Raji (cell line): Measurements from ENCODE around the gene MARK2.

Experiments used
- POLR2A ChIP-seq: IDR thresholded peaks from 2 replicates; pipeline ENCODE4 v1.6.1; 2011; ENCODE audit warnings: low read depth, low read length, control low read depth; ENCODE audit not compliant: insufficient read depth

The MARK2 gene

DNA sequence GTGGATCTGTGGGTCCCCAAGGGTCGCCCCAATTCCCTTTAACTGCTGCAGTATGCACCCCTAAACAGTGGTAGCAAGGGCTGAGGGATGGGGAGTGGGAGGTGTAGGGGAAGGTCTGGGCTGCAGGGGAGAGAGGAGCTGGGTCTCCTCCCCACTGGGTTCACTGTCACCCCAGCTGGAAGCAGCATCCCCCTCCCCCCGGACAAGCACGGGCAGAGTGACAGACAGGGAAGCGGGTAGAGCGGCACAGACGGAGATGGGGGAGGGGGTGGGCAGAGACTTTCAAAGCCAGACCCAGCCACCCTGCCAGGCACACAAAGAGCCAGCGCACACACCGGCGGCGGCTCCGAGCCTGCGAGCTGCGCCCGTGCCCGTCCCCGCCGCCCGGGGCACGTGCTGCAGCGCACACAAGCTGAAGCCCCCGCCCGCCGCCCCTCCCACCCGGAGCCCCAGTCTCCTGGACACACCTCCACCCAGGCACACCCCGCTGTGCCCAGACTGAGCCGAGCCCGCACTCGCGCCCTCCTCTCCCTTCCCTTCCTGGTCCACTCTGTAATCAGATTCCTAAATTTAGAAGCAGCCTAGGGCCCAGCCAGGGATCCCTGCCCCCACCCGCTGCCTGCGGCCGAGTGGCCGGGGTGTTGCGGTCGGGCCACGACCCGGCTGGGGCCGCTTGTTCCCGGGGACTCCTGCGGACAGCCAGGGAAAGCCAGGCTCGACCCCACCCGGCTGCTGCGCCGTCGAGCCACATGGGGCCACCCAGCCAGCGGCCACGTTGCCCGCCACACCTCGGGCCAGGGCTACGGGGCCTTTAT is 79.0 kb downstream of the MARK2 start:
- TF ChIP-seq POLR2A, result no peak

DNA sequence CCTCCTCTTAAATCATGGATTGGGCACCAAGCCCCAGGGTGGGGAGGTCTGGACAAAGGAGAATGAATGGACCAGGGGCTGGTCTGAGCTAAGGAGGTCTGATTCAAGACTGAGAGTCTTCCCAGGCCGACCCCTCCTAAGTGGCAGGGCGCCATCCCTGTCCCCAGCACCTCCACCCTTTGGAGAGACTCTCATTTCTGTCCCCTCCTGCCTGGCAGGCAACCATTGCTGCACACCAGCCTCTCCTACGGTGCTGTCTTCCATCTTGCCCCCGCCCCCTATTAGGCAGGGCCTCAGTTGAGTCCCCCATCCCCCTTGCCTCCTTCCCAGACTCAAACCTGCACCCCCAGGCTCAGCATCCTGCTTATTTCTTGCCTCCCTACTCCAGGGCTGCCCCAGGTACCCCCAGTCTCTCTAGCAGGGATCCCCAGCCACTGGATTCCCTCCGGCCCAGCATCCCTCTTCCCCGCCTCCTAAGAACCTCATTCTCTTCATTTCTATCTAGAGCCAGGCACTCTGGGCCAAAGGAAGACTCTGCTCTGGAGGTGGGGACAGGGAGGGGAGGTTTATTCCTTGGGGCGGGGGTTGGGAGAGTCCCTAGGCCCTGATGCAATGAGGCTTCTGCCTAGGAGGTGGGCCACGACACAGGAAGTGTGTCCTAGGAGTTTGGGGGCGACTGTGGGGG is 79.7 kb downstream of the MARK2 start:
- TF ChIP-seq POLR2A, result no peak

DNA sequence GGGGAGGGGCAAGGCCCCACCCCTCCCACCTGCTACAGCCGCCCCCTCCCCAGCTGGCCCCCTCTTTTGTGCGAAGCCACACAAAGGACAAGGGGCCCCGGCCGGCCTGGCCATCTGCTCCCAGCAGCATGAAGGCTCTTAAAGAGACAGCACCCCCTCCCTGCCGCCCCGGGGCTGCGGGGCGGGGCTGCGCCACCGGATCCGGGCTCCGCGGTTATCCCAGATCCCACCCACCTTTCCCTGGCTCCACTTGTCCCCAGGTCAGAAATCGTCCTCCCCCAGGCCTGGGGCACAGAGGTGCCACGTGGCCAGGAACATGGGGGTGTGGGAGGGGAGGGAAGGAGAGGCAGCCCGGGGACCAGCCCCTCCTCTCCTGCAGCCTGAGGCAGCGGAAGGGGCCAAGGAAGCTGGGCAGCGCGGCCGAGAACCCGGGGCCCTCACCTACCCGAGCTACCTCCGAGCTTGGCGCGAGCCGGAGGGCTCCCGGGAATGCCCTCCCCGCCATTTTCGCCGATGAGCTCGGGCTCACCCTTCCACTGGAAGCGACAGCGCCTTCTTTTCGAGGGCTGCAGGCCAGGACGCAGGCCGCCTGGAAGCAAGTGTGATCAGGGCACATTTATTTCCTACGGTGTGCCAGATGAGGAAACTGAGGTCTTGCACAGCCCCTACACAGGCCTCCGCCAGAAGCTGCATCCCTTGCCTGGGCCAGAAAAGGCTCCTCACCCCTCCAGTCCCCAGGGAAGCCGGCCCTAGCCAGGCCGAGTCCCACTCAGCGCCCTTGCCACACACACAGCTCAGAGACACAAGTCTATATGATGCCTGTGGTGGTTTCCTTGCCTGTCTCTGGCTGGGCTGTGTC is 80.6 kb downstream of the MARK2 start:
- TF ChIP-seq POLR2A, result no peak

DNA sequence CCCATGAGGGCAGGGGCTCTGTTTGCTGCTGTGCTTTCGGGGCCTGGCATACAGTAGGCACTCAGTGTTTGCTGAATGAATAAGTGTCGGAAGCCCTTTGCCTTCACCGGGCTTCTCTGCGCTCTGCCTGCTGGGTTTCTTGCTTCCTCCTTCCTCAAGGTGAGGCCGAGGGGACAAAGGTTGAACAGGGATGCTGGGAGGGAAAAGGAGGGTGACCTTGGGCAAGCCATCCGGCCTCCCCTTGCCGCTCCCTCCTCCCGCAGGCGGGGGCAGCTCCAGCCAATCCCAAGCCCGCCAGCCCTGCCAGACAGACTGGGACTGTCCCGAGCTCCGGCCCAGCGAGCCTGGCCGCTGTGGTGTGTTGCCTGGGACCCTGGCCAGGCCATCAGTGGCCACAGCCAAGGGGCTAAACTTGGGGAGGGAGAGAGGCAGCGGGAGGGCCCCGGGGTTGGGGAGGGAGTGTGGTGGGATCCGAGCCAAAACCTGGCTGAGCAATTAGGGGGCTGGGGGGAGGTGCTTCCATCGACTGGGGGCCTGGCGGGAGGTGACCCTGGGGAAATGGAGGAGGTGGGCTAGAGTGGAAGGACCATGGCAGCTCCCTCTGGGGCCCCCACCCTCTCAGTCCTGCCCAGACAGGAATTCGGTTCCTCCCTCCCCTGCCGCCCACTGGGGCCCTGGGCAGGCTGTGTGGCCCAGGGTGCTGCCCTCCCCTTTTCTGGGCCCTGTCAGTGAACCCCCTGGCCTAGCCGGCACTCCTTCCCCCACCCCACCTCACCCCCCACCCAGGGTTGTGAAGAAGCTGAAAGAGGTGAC is 81.4 kb downstream of the MARK2 start:
- TF ChIP-seq POLR2A, result no peak

DNA sequence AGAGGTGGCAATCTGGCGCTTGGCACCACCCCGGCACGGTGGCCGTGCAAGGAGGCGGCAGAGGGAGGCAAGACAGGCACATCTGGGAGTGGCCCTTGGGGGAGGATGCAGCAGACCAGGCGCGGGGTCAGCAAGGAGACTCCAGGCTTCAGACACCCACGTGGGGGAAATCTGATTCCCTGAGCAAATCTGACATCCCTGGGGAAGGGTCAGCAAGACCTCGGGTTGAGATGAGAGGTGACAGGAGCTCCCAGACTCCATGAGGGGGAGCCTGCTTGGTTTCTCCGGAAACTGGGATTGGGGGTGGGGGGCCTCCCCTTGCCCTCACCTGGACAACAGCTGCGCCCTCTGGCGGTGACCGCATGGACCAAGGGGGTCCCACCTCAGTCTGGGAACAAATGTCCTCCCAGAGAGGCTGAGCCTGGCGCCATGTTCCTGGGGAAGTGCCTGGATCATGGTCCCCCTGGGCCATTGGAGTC is 82.1 kb downstream of the MARK2 start:
- no peak for TF ChIP-seq POLR2A

DNA sequence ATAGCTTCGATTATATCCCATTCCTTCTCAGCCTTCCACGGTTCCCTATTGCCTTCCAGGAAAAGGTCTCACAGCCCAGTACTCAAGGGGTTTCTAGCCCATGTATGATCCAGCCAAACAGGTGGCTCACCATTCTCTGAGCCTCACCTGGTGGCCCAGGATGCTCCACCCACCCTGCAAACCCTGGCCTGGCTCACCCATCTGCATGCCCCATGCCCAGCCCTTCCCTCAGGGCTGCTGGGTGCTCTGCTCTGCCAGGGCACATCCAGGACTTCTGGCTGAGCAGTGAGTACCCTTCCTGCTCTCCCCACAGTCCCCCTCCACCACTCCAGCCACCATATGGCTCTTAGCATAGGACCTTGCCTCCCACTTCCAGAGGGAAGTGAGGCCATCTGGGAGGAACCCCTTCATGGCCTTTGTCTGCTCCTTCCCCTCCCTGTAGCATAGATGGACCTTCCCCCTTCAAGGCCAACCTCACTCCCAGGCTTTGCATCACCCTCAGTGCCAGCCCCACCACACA is 83.8 kb downstream of the MARK2 start:
- TF ChIP-seq POLR2A, result no peak

DNA sequence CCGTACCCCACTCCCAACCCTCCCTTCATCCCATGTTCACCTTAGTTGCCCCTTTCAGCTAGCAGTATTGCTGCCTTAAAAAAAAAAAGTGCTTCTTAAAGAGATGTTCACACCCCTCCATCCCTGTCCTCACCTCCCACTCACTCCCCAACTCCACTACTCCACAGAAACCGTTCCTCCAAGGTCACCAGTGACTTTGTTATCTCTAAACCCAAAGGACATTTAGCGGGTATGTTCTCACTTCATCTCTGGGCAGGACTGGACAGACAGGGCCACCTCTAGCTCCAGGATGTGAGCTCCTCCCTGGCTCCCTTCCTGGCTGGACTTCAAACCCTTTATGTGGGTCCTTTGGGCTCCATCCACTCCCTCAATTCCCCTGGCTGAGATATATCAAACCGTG is 84.4 kb downstream of the MARK2 start:
- no peak for TF ChIP-seq POLR2A

DNA sequence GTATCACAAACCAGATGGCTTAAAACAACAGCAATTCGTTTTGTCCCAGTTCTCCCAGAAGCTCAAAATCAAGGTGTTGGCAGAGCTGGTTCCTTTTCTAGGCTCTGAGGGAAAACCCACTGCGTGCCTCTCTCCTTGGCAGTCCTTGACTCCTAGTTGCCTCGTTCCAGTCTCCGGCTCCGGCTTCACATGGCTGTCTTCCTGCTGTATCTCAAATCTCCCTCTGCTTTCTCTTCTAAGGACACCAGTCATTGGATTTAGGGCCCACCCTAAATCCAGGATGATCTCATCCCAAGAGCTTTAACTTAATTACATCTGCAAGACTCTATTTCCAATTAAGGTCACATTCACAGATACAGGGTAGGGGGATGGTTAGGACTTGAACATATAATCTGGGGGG is 90.7 kb downstream of the MARK2 start:
- TF ChIP-seq POLR2A, result no peak

DNA sequence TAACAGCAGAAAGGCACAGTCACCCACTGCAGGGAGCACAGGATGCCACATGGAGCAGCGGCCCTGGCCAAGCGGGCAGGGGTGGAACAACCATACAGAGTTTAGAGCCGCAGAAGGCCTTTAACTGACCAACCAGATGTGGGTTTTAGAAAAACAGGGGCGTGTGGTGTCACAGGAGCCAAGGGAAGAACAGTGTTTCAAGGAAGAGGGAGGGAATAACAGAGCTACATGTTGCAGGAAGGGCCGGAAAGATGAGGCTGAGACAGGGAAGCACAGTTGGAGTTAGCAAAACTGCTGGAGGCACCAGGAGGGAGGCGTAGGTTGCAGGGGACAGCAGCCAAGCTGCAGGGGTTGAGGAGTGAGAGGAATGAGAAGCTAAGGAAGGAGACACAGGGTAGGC is 92.1 kb downstream of the MARK2 start:
- no peak for TF ChIP-seq POLR2A

DNA sequence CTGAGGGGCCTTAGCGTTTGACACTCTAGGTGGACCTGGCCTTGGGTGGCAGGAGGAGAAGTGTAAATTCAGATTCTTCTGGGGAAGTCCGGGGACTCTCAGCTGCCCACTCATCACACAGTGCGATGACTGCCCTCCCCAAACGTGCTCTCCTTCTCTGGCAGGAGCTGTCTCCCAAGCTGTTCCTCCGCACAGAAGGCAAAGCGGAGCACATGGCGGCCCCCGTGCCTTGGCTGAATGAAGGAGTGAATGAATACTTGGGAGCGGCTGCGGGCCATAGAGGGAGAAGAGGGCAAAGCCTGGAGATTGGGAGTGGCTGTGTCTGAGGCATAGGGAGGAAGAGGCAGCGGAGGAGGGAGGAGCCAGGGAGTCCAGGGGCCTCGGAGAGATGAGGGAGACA is 93.0 kb downstream of the MARK2 start:
- TF ChIP-seq POLR2A, result no peak

DNA sequence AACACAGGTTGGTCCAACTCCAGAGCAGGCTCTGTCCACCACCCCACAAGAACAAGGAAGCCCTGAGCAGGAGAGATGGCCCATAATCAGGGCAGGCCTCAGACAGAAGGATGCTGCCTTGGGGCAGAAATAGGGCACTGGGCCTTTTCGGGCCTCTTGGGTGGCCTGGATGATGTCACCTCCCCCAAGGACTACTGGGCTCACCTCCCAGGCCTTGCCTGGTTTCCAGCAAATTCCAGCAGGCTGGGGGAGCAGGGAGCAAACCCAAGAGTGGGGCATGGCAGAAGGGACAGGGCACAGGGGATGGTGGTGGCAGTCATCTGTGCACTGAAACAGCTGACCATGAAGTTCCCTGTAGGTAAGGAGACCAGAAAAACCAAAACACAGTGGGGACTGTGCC is 94.5 kb downstream of the MARK2 start:
- TF ChIP-seq POLR2A, result no peak

DNA sequence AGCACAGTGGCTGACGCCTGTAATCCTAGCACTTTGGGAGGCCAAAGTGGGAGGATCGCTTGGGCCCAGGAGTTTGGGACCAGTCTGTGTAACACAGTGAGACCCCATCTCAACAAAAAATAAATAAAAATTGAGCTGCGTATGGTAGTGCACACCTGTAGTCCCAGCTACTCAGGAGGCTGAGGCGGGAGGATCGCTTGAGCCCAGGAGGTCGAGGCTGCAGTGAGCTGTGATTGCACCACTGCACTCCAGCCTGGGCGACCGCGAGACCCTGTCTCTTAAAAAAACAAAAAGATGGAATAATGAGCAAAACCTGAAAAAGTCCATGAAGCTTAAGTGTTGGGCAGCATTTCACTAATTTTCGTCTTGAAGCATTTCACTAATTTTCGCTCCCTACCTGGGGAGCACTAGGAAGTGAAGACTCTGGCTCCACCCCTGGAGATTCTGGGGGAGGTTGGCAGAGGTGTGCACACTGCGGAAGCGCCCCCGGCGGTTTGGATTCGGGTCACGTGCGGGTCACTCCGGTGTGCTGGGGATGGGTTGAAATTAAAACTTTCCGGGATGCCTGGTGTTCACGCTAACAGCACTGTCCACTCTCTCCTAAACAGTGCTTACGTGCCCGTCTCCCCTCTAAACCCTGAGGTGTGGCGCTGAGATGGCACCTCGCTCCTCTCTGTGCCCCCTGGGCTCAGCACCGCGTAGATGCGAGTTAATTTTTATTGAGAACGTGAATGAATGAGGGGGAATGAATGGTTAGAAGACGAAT is 99.0 kb downstream of the MARK2 start:
- TF ChIP-seq POLR2A, result peak; percentile 49

DNA sequence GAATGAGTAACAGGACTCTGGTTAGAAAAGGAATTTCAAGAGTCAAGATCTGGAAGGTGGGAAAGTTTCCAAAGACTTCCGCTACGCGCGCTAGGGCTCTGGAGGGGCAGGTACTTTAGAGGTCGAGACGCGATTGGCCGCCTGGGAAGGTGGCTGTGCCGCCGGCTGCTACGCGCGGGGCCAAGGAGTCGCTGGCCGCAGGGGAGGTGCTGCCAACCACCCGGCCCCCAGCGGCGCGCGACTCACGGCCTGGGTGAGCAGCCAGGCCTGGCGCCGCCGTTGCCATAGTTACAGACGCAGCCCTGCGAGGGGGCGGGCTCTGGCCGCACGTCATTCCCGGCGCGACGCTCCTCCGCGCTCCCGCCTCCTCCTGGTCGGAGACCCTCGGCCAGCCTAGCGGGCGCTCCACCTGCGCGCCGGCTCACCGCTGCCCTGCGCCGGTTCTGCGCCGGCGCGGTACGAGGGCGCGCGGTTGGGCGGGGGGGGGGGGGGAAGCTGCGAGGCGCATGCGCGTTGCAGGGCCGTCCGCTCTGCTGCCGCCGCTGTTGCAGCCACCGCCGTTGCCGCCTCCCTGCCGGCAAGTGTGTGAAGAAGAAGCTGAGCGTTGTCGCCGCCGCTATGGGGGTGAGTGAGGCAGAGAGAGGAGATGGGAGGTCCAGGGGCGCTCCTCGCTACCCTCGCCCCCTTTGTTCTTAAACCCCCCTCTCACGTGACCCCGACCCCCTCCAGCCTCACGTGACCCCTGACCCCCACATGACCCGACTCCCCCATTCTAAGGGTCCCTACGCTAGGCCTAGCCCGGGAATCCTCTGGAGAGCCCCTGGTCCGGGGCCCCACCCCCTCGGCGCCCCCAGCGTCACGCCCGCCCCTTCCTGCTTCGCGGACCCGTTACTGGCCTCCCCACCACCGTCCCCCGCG is 99.8 kb downstream of the MARK2 start, which contains the start of gene NAA40:
NAA40 (plus strand) TSS at position 524 of the 918 bp plus-strand sequence; CDS start at position 619, 95 bp downstream.
- peak; percentile 71 for TF ChIP-seq POLR2A
